ENCODE results near the gene PLP2. TPM values are rescaled to one million over a fixed set of nuclear protein-coding genes. Genes with fewer than 3 reads are reported as not detected.

Gene PLP2
- total RNA-seq, 5 donors from 2014 or later (not counting 1 experiment from before 2014, with no cell fraction given): 85.2 to 241 (median 207) TPM

GRCh38 chrX:49199906-49200771 is 28.4 kb downstream of the PLP2 start, which contains the start of gene SYP:
TSS of gene SYP (minus strand) at chrX:49200193. CDS start at chrX:49200186, 7 bp downstream.
- 0% methylated on average over 11 of the region's 61 CpGs for WGBS (ENCODE audit: insufficient coverage)
- peaks cover 2 to 19% of the 10 kb centered on the region in 2 experiments for H3K4me1 ChIP-seq (ENCODE audit: control insufficient read depth in 1 of 2, extremely low read depth in 1 of 2, insufficient read depth in 2 of 2, low read length in 2 of 2)
- H3K27ac ChIP-seq (ENCODE audit: low read length): peak within 1 kb of the TSS; percentile 66
- Mint-ChIP-seq H3K27me3 (peaks cover 0 to 5% of the 10 kb centered on the region in 2 donors), H3K4me1 (peaks cover 8 to 20% (median 17%) of the 10 kb centered on the region in 3 donors), H3K36me3 (peaks cover 7% of the 10 kb centered on the region), H3K9me3 (no peaks in the 10 kb centered on the region), H3K27ac (peak within 1 kb of the TSS; percentile 74 to 81), H3K4me3 (peak within 1 kb of the TSS; percentile 11 to 60 (median 51))
- H3K9me3 ChIP-seq: no peaks in the 10 kb centered on the region
- ATAC-seq (replicated peaks in 1 of 4): peak; percentile 96 to 99 (median 98)
- DNase-seq: peak; percentile 71 to 92 (median 82)
- peaks cover 0 to 6% of the 10 kb centered on the region in 2 experiments for H3K27me3 ChIP-seq (replicated peaks in 1 of 2; ENCODE audit: control insufficient read depth in 2 of 2, extremely low read depth in 1 of 2, insufficient read depth in 2 of 2, low read length in 1 of 2)
- H3K36me3 ChIP-seq (ENCODE audit: control insufficient read depth in 2 of 2, extremely low read depth in 1 of 2, insufficient read depth in 1 of 2, low read length in 1 of 2): no peaks in the 10 kb centered on the region
- ChIA-PET POLR2A (interaction anchor here in 1 of 2 donors (0.8 kb wide), 1 partner anchor 69 kb away, joined by 3 read pairs; the partner anchor contains the start of gene PPP1R3F), CTCF (no interaction called here)
- H3K4me3 ChIP-seq (ENCODE audit: control insufficient read depth in 1 of 2, extremely low read depth in 1 of 2, low read length in 1 of 2): peak within 1 kb of the TSS; percentile 4 to 49

GRCh38 chrX:49202022-49202421 is 30.3 kb downstream of the PLP2 start:
- no peak for ATAC-seq (replicated peaks in 1 of 4)
- Mint-ChIP-seq H3K9me3 (no peaks in the 10 kb centered on the region), H3K27ac (no peak overlapping the region), H3K4me3 (no peak overlapping the region), H3K4me1 (peaks cover 8 to 18% (median 17%) of the 10 kb centered on the region in 3 donors), H3K27me3 (peaks cover 0 to 5% of the 10 kb centered on the region in 2 donors), H3K36me3 (peaks cover 3% of the 10 kb centered on the region)
- H3K27ac ChIP-seq (ENCODE audit: low read length): no peak overlapping the region
- no peaks in the 10 kb centered on the region for H3K9me3 ChIP-seq
- ChIA-PET POLR2A (no interaction called here), CTCF (interaction anchor here in 1 of 2 donors (1.1 kb wide), 1 partner anchor 10 kb away, joined by 4 read pairs; no protein-coding TSS in a partner anchor)
- peaks cover 0 to 8% of the 10 kb centered on the region in 2 experiments for H3K27me3 ChIP-seq (replicated peaks in 1 of 2; ENCODE audit: control insufficient read depth in 2 of 2, extremely low read depth in 1 of 2, insufficient read depth in 2 of 2, low read length in 1 of 2)
- no CpG with 5 or more reads among the region's 2 CpGs for WGBS (ENCODE audit: insufficient coverage)
- no peaks in the 10 kb centered on the region for H3K36me3 ChIP-seq (ENCODE audit: control insufficient read depth in 2 of 2, extremely low read depth in 1 of 2, insufficient read depth in 1 of 2, low read length in 1 of 2)
- DNase-seq: no peak
- H3K4me1 ChIP-seq (ENCODE audit: control insufficient read depth in 1 of 2, extremely low read depth in 1 of 2, insufficient read depth in 2 of 2, low read length in 2 of 2): peaks cover 2 to 19% of the 10 kb centered on the region in 2 experiments
- H3K4me3 ChIP-seq (ENCODE audit: control insufficient read depth in 1 of 2, extremely low read depth in 1 of 2, low read length in 1 of 2): no peak overlapping the region

- ChIA-PET CTCF (no interaction called here), POLR2A (no interaction called here)
- 100% methylated on average over 2 of the region's 3 CpGs for WGBS (ENCODE audit: insufficient coverage)
- Mint-ChIP-seq H3K4me1 (peaks cover 3 to 11% (median 11%) of the 10 kb centered on the region in 3 donors), H3K27ac (no peak overlapping the region), H3K36me3 (peaks cover 3% of the 10 kb centered on the region), H3K27me3 (no peaks in the 10 kb centered on the region), H3K9me3 (no peaks in the 10 kb centered on the region), H3K4me3 (no peak overlapping the region)
- ATAC-seq (replicated peaks in 1 of 4) (no peak), DNase-seq (no peak)
- no peaks in the 10 kb centered on the region for H3K36me3 ChIP-seq (ENCODE audit: control insufficient read depth in 2 of 2, extremely low read depth in 1 of 2, insufficient read depth in 1 of 2, low read length in 1 of 2)
- H3K9me3 ChIP-seq: no peaks in the 10 kb centered on the region
- H3K27me3 ChIP-seq (replicated peaks in 1 of 2; ENCODE audit: control insufficient read depth in 2 of 2, extremely low read depth in 1 of 2, insufficient read depth in 2 of 2, low read length in 1 of 2): peaks cover 0 to 8% of the 10 kb centered on the region in 2 experiments
- no peak overlapping the region for H3K4me3 ChIP-seq (ENCODE audit: control insufficient read depth in 1 of 2, extremely low read depth in 1 of 2, low read length in 1 of 2)
- H3K27ac ChIP-seq (ENCODE audit: low read length): no peak overlapping the region
- peaks cover 2 to 18% of the 10 kb centered on the region in 2 experiments for H3K4me1 ChIP-seq (ENCODE audit: control insufficient read depth in 1 of 2, extremely low read depth in 1 of 2, insufficient read depth in 2 of 2, low read length in 2 of 2)
Measured at GRCh38 chrX:49203536-49203935, 31.8 kb downstream of the PLP2 start.

DNA sequence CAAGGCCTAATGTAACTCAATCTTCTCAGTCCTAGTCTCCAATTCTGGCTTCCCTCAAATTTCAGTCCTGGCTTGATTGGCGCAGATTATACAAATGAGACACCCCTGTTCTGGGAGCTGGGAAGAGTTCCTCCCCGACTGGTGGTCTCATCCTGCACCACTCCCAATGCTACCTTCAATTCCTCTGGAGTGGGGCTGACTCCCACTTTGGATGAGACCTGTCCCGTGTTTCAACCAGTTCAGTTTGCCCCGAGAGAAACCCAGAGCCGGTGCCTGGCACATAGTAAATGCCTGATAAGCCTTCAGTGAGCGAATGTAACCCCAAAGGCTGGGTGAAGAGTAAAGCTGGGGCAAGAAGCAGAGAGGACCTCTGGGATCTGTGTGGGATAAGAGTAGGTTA is 32.3 kb downstream of the PLP2 start:
- H3K27ac Mint-ChIP-seq: no peak overlapping the region
- peaks cover 3% of the 10 kb centered on the region for H3K36me3 Mint-ChIP-seq
- peaks cover 0 to 8% of the 10 kb centered on the region in 2 experiments for H3K27me3 ChIP-seq (replicated peaks in 1 of 2; ENCODE audit: control insufficient read depth in 2 of 2, extremely low read depth in 1 of 2, insufficient read depth in 2 of 2, low read length in 1 of 2)
- H3K4me3 Mint-ChIP-seq: no peak overlapping the region
- H3K4me1 ChIP-seq (ENCODE audit: control insufficient read depth in 1 of 2, extremely low read depth in 1 of 2, insufficient read depth in 2 of 2, low read length in 2 of 2): peaks cover 2 to 13% of the 10 kb centered on the region in 2 experiments
- peaks cover 3 to 7% (median 6%) of the 10 kb centered on the region in 3 donors for H3K4me1 Mint-ChIP-seq
- ATAC-seq (replicated peaks in 1 of 4) (no peak), DNase-seq (no peak)
- H3K27ac ChIP-seq (ENCODE audit: low read length): no peak overlapping the region
- CTCF ChIA-PET: no interaction called here
- H3K4me3 ChIP-seq (ENCODE audit: control insufficient read depth in 1 of 2, extremely low read depth in 1 of 2, low read length in 1 of 2): no peak overlapping the region
- H3K27me3 Mint-ChIP-seq: no peaks in the 10 kb centered on the region
- POLR2A ChIA-PET: no interaction called here
- no peaks in the 10 kb centered on the region for H3K9me3 ChIP-seq
- H3K9me3 Mint-ChIP-seq: no peaks in the 10 kb centered on the region
- H3K36me3 ChIP-seq (ENCODE audit: control insufficient read depth in 2 of 2, extremely low read depth in 1 of 2, insufficient read depth in 1 of 2, low read length in 1 of 2): no peaks in the 10 kb centered on the region
- WGBS (ENCODE audit: insufficient coverage): 80% methylated on average over 2 of the region's 6 CpGs

GRCh38 chrX:49204709-49205108 is 33.0 kb downstream of the PLP2 start:
- peaks cover 2 to 8% of the 10 kb centered on the region in 2 experiments for H3K4me1 ChIP-seq (ENCODE audit: control insufficient read depth in 1 of 2, extremely low read depth in 1 of 2, insufficient read depth in 2 of 2, low read length in 2 of 2)
- no peak overlapping the region for H3K27ac Mint-ChIP-seq
- H3K27ac ChIP-seq (ENCODE audit: low read length): no peak overlapping the region
- DNase-seq (no peak), ATAC-seq (replicated peaks in 1 of 4) (no peak)
- H3K4me1 Mint-ChIP-seq: peaks cover 3 to 6% (median 6%) of the 10 kb centered on the region in 3 donors
- ChIA-PET POLR2A (no interaction called here), CTCF (no interaction called here)
- WGBS (ENCODE audit: insufficient coverage): no CpG with 5 or more reads among the region's 4 CpGs
- no peak overlapping the region for H3K4me3 ChIP-seq (ENCODE audit: control insufficient read depth in 1 of 2, extremely low read depth in 1 of 2, low read length in 1 of 2)
- H3K4me3 Mint-ChIP-seq: no peak overlapping the region
- no peaks in the 10 kb centered on the region for H3K9me3 Mint-ChIP-seq
- peaks cover 3% of the 10 kb centered on the region for H3K36me3 Mint-ChIP-seq
- no peaks in the 10 kb centered on the region for H3K27me3 Mint-ChIP-seq
- H3K9me3 ChIP-seq: no peaks in the 10 kb centered on the region
- peaks cover 0 to 5% of the 10 kb centered on the region in 2 experiments for H3K27me3 ChIP-seq (replicated peaks in 1 of 2; ENCODE audit: control insufficient read depth in 2 of 2, extremely low read depth in 1 of 2, insufficient read depth in 2 of 2, low read length in 1 of 2)
- no peaks in the 10 kb centered on the region for H3K36me3 ChIP-seq (ENCODE audit: control insufficient read depth in 2 of 2, extremely low read depth in 1 of 2, insufficient read depth in 1 of 2, low read length in 1 of 2)

- H3K27ac Mint-ChIP-seq: no peak overlapping the region
- ChIA-PET CTCF (no interaction called here), POLR2A (no interaction called here)
- peaks cover 3% of the 10 kb centered on the region for H3K36me3 Mint-ChIP-seq
- Histone ChIP-seq H3K27me3 (replicated peaks in 1 of 2; ENCODE audit: control insufficient read depth in 2 of 2, extremely low read depth in 1 of 2, insufficient read depth in 2 of 2, low read length in 1 of 2) (peaks cover 0 to 11% of the 10 kb centered on the region in 2 experiments), H3K36me3 (ENCODE audit: control insufficient read depth in 2 of 2, extremely low read depth in 1 of 2, insufficient read depth in 1 of 2, low read length in 1 of 2) (no peaks in the 10 kb centered on the region), H3K9me3 (no peaks in the 10 kb centered on the region), H3K4me1 (ENCODE audit: control insufficient read depth in 1 of 2, extremely low read depth in 1 of 2, insufficient read depth in 2 of 2, low read length in 2 of 2) (peaks cover 1 to 3% of the 10 kb centered on the region in 2 experiments), H3K27ac (ENCODE audit: low read length) (no peak overlapping the region), H3K4me3 (ENCODE audit: control insufficient read depth in 1 of 2, extremely low read depth in 1 of 2, low read length in 1 of 2) (no peak overlapping the region)
- no peaks in the 10 kb centered on the region for H3K9me3 Mint-ChIP-seq
- H3K27me3 Mint-ChIP-seq: no peaks in the 10 kb centered on the region
- peaks cover 3 to 5% (median 5%) of the 10 kb centered on the region in 3 donors for H3K4me1 Mint-ChIP-seq
- H3K4me3 Mint-ChIP-seq: no peak overlapping the region
- ATAC-seq (replicated peaks in 1 of 4) (no peak), DNase-seq (no peak)
- no CpG with 5 or more reads among the region's 13 CpGs for WGBS (ENCODE audit: insufficient coverage)
Measured at GRCh38 chrX:49205443-49205842, 33.7 kb downstream of the PLP2 start.
